Measurements from ENCODE around the gene NAA60. TPM values are rescaled to one million over a fixed set of nuclear protein-coding genes. Genes with fewer than 3 reads are reported as not detected.
A peak's percentile ranks its signal among the peaks of the same experiment; 100 is the strongest.

The NAA60 gene
- polyA plus RNA-seq, 4 donors, result 51.2 to 102 (median 70.4) TPM

- Histone ChIP-seq H3K27me3 (ENCODE audit: control insufficient read depth in 3 of 3, insufficient read depth in 3 of 3, low read length in 3 of 3) (no peaks in the 10 kb centered on the region), H3K36me3 (ENCODE audit: control insufficient read depth in 3 of 3, insufficient read depth in 2 of 3, low read depth in 1 of 3, low read length in 3 of 3) (peaks cover 3 to 66% (median 7%) of the 10 kb centered on the region in 3 donors)
Observed at GRCh38 chr16:3515897-3516296, 72.4 kb downstream of the NAA60 start.

GRCh38 chr16:3518292-3518985 lies 75.0 kb downstream of the NAA60 start:
- FAIRE-seq (no peak), DNase-seq (no peak)
- no peak overlapping the region for H3K27ac ChIP-seq (ENCODE audit: low read depth in 1 of 3, low read length in 2 of 3)
- H3K4me3 ChIP-seq (ENCODE audit: low read depth in 1 of 3, low read length in 3 of 3), result no peak overlapping the region
- H3K36me3 ChIP-seq (ENCODE audit: control insufficient read depth in 3 of 3, insufficient read depth in 2 of 3, low read depth in 1 of 3, low read length in 3 of 3), result peaks cover 0 to 62% (median 7%) of the 10 kb centered on the region in 3 donors
- no peaks in the 10 kb centered on the region for H3K9me3 ChIP-seq (ENCODE audit: control insufficient read depth in 2 of 2, insufficient read depth in 1 of 2, low read depth in 1 of 2, low read length in 1 of 2)
- no peaks in the 10 kb centered on the region for H3K4me1 ChIP-seq (ENCODE audit: control insufficient read depth in 3 of 3, insufficient read depth in 2 of 3, low read depth in 1 of 3, low read length in 2 of 3)
- no peaks in the 10 kb centered on the region for H3K27me3 ChIP-seq (ENCODE audit: control insufficient read depth in 3 of 3, insufficient read depth in 3 of 3, low read length in 3 of 3)
- WGBS, 3 donors, result 78 to 89% (median 83%) methylated on average over 6 of the region's 6 CpGs

More at GRCh38 chr16:3515897-3516296, 72.4 kb downstream of the NAA60 start:
- H3K27ac ChIP-seq (ENCODE audit: low read depth in 1 of 3, low read length in 2 of 3), result no peak overlapping the region
- 93 to 95% (median 93%) methylated on average over 4 of the region's 4 CpGs for WGBS, 3 donors
- H3K4me3 ChIP-seq (ENCODE audit: low read depth in 1 of 3, low read length in 3 of 3), result no peak overlapping the region
- no peak for FAIRE-seq
- no peaks in the 10 kb centered on the region for H3K4me1 ChIP-seq (ENCODE audit: control insufficient read depth in 3 of 3, insufficient read depth in 2 of 3, low read depth in 1 of 3, low read length in 2 of 3)
- H3K9me3 ChIP-seq (ENCODE audit: control insufficient read depth in 2 of 2, insufficient read depth in 1 of 2, low read depth in 1 of 2, low read length in 1 of 2), result no peaks in the 10 kb centered on the region
- DNase-seq, result no peak

- no peak for DNase-seq
- H3K27ac ChIP-seq (ENCODE audit: low read depth in 1 of 3, low read length in 2 of 3), result no peak overlapping the region
- 93 to 98% (median 96%) methylated on average over 8 of the region's 8 CpGs for WGBS, 3 donors
- no peaks in the 10 kb centered on the region for H3K4me1 ChIP-seq (ENCODE audit: control insufficient read depth in 3 of 3, insufficient read depth in 2 of 3, low read depth in 1 of 3, low read length in 2 of 3)
- no peak overlapping the region for H3K4me3 ChIP-seq (ENCODE audit: low read depth in 1 of 3, low read length in 3 of 3)
- H3K9me3 ChIP-seq (ENCODE audit: control insufficient read depth in 2 of 2, insufficient read depth in 1 of 2, low read depth in 1 of 2, low read length in 1 of 2), result no peaks in the 10 kb centered on the region
- peaks cover 1 to 62% (median 7%) of the 10 kb centered on the region in 3 donors for H3K36me3 ChIP-seq (ENCODE audit: control insufficient read depth in 3 of 3, insufficient read depth in 2 of 3, low read depth in 1 of 3, low read length in 3 of 3)
- no peak for FAIRE-seq
- no peaks in the 10 kb centered on the region for H3K27me3 ChIP-seq (ENCODE audit: control insufficient read depth in 3 of 3, insufficient read depth in 3 of 3, low read length in 3 of 3)
Observed at GRCh38 chr16:3518986-3519348, 75.5 kb downstream of the NAA60 start.

GRCh38 chr16:3519581-3519980 lies 76.1 kb downstream of the NAA60 start:
- Histone ChIP-seq H3K4me1 (ENCODE audit: control insufficient read depth in 3 of 3, insufficient read depth in 2 of 3, low read depth in 1 of 3, low read length in 2 of 3) (no peaks in the 10 kb centered on the region), H3K36me3 (ENCODE audit: control insufficient read depth in 3 of 3, insufficient read depth in 2 of 3, low read depth in 1 of 3, low read length in 3 of 3) (peaks cover 2 to 58% (median 7%) of the 10 kb centered on the region in 3 donors), H3K4me3 (ENCODE audit: low read depth in 1 of 3, low read length in 3 of 3) (no peak overlapping the region), H3K27ac (ENCODE audit: low read depth in 1 of 3, low read length in 2 of 3) (no peak overlapping the region), H3K9me3 (ENCODE audit: control insufficient read depth in 2 of 2, insufficient read depth in 1 of 2, low read depth in 1 of 2, low read length in 1 of 2) (no peaks in the 10 kb centered on the region), H3K27me3 (ENCODE audit: control insufficient read depth in 3 of 3, insufficient read depth in 3 of 3, low read length in 3 of 3) (no peaks in the 10 kb centered on the region)
- 94 to 97% (median 96%) methylated on average over 2 of the region's 2 CpGs for WGBS, 3 donors
- FAIRE-seq, result no peak
- DNase-seq, result no peak

- peak overlapping the region in 1 of 3 donors; percentile 59 for H3K27ac ChIP-seq (ENCODE audit: low read depth in 1 of 3, low read length in 2 of 3)
- FAIRE-seq, result no peak
- no peak for DNase-seq
Observed at GRCh38 chr16:3520413-3520812, 76.9 kb downstream of the NAA60 start.

GRCh38 chr16:3520841-3521240 lies 77.4 kb downstream of the NAA60 start:
- Histone ChIP-seq H3K27me3 (ENCODE audit: control insufficient read depth in 3 of 3, insufficient read depth in 3 of 3, low read length in 3 of 3) (no peaks in the 10 kb centered on the region), H3K36me3 (ENCODE audit: control insufficient read depth in 3 of 3, insufficient read depth in 2 of 3, low read depth in 1 of 3, low read length in 3 of 3) (peaks cover 2 to 63% (median 7%) of the 10 kb centered on the region in 3 donors), H3K9me3 (ENCODE audit: control insufficient read depth in 2 of 2, insufficient read depth in 1 of 2, low read depth in 1 of 2, low read length in 1 of 2) (no peaks in the 10 kb centered on the region), H3K4me1 (ENCODE audit: control insufficient read depth in 3 of 3, insufficient read depth in 2 of 3, low read depth in 1 of 3, low read length in 2 of 3) (no peaks in the 10 kb centered on the region), H3K4me3 (ENCODE audit: low read depth in 1 of 3, low read length in 3 of 3) (no peak overlapping the region), H3K27ac (ENCODE audit: low read depth in 1 of 3, low read length in 2 of 3) (peak overlapping the region in 1 of 3 donors; percentile 59)
- WGBS, 3 donors, result 82 to 91% (median 89%) methylated on average over 8 of the region's 8 CpGs
- FAIRE-seq (no peak), DNase-seq (no peak)

More at GRCh38 chr16:3520413-3520812, 76.9 kb downstream of the NAA60 start:
- Histone ChIP-seq H3K27me3 (ENCODE audit: control insufficient read depth in 3 of 3, insufficient read depth in 3 of 3, low read length in 3 of 3) (no peaks in the 10 kb centered on the region), H3K9me3 (ENCODE audit: control insufficient read depth in 2 of 2, insufficient read depth in 1 of 2, low read depth in 1 of 2, low read length in 1 of 2) (no peaks in the 10 kb centered on the region), H3K4me1 (ENCODE audit: control insufficient read depth in 3 of 3, insufficient read depth in 2 of 3, low read depth in 1 of 3, low read length in 2 of 3) (no peaks in the 10 kb centered on the region), H3K36me3 (ENCODE audit: control insufficient read depth in 3 of 3, insufficient read depth in 2 of 3, low read depth in 1 of 3, low read length in 3 of 3) (peaks cover 2 to 59% (median 7%) of the 10 kb centered on the region in 3 donors), H3K4me3 (ENCODE audit: low read depth in 1 of 3, low read length in 3 of 3) (no peak overlapping the region)
- 80 to 92% (median 90%) methylated on average over 4 of the region's 4 CpGs for whole genome bisulfite sequencing, 3 donors

- FAIRE-seq, result no peak
- H3K9me3 ChIP-seq (ENCODE audit: control insufficient read depth in 2 of 2, insufficient read depth in 1 of 2, low read depth in 1 of 2, low read length in 1 of 2), result peaks cover 0 to 10% of the 10 kb centered on the region in 2 donors
- DNase-seq, result no peak
- peaks cover 5 to 71% (median 6%) of the 10 kb centered on the region in 3 donors for H3K36me3 ChIP-seq (ENCODE audit: control insufficient read depth in 3 of 3, insufficient read depth in 2 of 3, low read depth in 1 of 3, low read length in 3 of 3)
- WGBS, 3 donors, result 95 to 98% (median 96%) methylated on average over 3 of the region's 3 CpGs
- no peak overlapping the region for H3K27ac ChIP-seq (ENCODE audit: low read depth in 1 of 3, low read length in 2 of 3)
- no peaks in the 10 kb centered on the region for H3K27me3 ChIP-seq (ENCODE audit: control insufficient read depth in 3 of 3, insufficient read depth in 3 of 3, low read length in 3 of 3)
- H3K4me3 ChIP-seq (ENCODE audit: low read depth in 1 of 3, low read length in 3 of 3), result no peak overlapping the region
- no peaks in the 10 kb centered on the region for H3K4me1 ChIP-seq (ENCODE audit: control insufficient read depth in 3 of 3, insufficient read depth in 2 of 3, low read depth in 1 of 3, low read length in 2 of 3)
Observed at GRCh38 chr16:3523281-3523680, 79.8 kb downstream of the NAA60 start.

- peaks cover 2 to 68% (median 10%) of the 10 kb centered on the region in 3 donors for H3K36me3 ChIP-seq (ENCODE audit: control insufficient read depth in 3 of 3, insufficient read depth in 2 of 3, low read depth in 1 of 3, low read length in 3 of 3)
- H3K4me1 ChIP-seq (ENCODE audit: control insufficient read depth in 3 of 3, insufficient read depth in 2 of 3, low read depth in 1 of 3, low read length in 2 of 3), result no peaks in the 10 kb centered on the region
- no peak overlapping the region for H3K4me3 ChIP-seq (ENCODE audit: low read depth in 1 of 3, low read length in 3 of 3)
- 93 to 95% (median 95%) methylated on average over 5 of the region's 5 CpGs for WGBS, 3 donors
- no peak for DNase-seq
- FAIRE-seq, result no peak
- no peaks in the 10 kb centered on the region for H3K27me3 ChIP-seq (ENCODE audit: control insufficient read depth in 3 of 3, insufficient read depth in 3 of 3, low read length in 3 of 3)
- no peak overlapping the region for H3K27ac ChIP-seq (ENCODE audit: low read depth in 1 of 3, low read length in 2 of 3)
- H3K9me3 ChIP-seq (ENCODE audit: control insufficient read depth in 2 of 2, insufficient read depth in 1 of 2, low read depth in 1 of 2, low read length in 1 of 2), result peaks cover 0 to 12% of the 10 kb centered on the region in 2 donors
Observed at GRCh38 chr16:3525951-3526350, 82.5 kb downstream of the NAA60 start.

Measured in small intestine (tissue), 7 donors.